GM19023 (cell line): ENCODE results near the gene ZC3H7A.
"Not testable (repeated sequence)": the region's sequence is repeated elsewhere in the genome, so short reads cannot be mapped to it uniquely, and the experiment has no call there.

Experiments
- ATAC-seq: cut with Tn5 transposase; IDR thresholded peaks from one replicate; pipeline ENCODE4 v1.9.1; 2021; ENCODE audit warnings: mild to moderate bottlenecking, moderate library complexity; ENCODE audit not compliant: unreplicated experiment

ZC3H7A gene, protein sequence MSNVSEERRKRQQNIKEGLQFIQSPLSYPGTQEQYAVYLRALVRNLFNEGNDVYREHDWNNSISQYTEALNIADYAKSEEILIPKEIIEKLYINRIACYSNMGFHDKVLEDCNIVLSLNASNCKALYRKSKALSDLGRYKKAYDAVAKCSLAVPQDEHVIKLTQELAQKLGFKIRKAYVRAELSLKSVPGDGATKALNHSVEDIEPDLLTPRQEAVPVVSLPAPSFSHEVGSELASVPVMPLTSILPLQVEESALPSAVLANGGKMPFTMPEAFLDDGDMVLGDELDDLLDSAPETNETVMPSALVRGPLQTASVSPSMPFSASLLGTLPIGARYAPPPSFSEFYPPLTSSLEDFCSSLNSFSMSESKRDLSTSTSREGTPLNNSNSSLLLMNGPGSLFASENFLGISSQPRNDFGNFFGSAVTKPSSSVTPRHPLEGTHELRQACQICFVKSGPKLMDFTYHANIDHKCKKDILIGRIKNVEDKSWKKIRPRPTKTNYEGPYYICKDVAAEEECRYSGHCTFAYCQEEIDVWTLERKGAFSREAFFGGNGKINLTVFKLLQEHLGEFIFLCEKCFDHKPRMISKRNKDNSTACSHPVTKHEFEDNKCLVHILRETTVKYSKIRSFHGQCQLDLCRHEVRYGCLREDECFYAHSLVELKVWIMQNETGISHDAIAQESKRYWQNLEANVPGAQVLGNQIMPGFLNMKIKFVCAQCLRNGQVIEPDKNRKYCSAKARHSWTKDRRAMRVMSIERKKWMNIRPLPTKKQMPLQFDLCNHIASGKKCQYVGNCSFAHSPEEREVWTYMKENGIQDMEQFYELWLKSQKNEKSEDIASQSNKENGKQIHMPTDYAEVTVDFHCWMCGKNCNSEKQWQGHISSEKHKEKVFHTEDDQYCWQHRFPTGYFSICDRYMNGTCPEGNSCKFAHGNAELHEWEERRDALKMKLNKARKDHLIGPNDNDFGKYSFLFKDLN

DNA sequence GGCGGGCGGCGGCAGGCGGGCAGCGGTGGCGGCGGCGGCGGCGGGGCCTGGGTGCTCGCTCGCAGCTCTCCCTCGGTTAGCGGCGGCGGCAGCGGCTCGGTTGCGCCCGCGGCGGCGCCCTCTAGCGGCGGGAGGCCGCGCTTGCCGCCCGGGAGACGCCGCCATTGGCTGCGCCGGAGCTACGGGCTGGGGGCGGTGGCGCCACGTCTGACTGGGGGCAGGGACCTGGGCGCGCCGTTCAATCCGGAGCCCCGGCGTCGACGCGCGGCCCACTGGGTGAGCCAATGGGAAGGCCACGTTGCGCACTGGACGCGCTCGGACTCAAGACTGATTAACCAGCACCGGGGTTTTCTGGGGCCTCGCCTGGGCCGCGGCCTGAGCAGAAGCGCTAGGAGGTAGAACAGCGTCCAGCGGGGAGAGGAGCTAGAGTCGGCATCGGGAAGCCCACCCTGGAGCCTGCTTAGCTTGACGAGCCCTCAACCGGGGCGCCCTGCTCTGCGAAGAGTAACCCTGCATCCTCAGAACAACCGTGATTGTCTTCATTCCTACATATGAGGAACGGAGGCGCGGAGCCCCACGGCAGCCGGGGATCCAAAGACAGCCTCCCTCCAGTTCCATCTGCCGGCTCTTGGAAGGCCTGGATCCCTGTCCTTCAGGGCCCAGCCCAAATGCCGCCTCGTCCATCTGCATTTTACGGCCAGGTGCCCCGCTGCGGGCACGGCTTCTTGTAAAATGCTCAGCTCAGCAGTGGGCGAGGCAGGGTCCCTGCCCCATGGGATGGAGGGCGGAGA, at the start of gene ZC3H7A:
TSS of gene ZC3H7A (minus strand) at position 93 of the 791 bp plus-strand sequence. CDS start 14,904 bp downstream, outside the sequence.
- ATAC-seq: peak; percentile 85

DNA sequence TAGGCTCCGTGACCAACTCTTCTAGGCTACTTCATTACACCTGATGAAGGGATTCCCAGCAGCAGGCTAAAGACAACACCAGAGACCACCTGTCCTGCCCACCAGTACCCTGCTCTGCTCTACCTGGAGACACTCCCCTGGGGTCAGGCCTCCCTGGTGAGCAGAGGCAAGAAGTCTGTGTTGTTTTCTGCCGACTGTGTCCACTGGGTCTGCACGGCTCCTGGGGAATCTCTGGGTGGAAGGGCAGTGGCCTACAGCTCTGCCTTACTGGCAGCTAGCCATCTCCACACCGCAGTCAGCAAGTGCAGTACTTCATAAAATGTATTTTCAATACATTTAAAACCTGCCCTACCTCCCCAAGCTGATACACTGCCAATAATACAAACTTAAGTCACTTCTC, 47.4 kb upstream of the ZC3H7A start:
- ATAC-seq: no peak

DNA sequence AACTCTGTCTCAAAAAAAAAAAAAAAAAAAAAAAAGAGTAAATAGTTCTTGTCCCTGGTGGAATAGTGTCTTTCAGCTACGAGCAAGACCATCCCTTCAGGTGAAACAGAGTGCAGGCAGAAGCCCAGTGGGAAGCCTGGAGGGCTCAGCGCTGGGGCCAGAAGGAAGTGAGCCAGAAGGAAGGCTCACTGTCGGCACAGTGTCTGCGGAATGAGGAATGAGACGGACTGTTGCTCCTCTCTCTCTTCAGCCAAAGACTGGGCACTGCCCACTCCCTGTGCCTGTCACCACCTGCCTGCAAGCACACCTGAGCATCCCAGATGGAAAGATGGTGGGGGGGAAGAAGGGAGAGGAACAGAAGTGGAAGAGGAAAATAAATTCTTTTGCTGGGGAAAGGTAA, 46.8 kb upstream of the ZC3H7A start:
- no peak for ATAC-seq

DNA sequence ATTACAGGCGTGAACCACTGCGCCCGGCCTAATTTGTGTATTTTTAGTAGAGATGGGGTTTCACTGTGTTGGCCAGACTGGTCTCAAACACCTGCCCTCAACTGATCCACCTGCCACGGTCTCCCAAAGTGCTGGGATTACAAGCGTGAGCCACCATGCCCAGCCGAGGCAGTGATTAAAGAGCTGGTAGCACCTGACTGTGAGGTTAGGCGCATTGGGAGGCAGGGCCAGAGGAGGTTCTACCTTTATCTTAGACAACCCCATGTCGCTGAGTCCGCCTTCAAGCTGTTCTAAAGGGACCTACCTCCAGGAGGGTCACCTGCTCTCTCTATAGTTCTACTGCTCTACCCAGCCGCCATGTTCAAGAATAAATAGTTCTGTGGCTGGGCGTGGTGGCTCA, 46.1 kb upstream of the ZC3H7A start:
- ATAC-seq: no peak

DNA sequence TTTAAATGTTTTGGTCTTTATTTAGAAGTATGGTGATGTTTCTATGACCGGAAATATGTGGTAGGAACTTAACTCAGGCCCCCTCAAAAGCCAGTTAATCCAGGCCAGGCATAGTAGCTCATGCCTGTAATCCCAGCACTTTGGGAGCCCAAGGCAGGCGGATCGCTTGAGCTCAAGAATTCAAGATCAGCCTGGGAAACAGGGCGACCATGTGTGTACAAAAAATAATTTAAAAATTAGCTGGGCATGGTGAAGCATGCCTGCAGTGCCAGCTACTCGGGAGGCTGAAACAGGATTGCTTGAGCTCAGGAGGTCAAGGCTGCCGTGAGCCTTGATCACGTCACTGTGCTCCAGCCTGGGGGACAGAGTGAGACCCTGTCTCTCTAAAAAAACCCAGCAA, 44.0 kb upstream of the ZC3H7A start:
- ATAC-seq: no peak

DNA sequence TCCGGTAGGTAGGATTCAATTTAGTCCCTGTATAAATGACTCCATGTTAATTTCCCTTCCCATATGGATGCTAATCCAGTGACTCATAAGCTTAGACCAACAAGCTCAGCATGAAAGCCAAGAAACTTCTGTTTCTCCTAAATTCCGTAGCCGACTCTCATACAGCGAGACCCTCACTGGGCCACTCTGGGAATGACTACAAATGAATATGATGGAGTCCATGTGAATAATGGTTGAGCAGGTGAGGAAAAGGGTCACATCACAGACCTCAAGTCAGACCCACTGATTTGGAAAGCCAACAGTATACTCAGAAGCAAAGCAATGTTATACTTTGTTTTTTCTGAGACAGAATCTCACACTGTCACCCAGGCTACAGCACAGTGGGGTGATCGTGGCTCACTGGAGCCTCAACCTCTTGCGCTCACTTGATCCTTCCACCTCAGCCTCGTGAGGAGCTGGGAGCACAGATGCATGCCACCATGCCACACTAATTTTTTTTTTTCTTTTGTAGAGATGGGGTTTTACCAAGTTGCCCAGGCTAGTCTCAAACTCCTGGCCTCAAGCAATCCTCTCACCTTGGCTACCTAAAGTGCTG, 39.7 kb upstream of the ZC3H7A start:
- no peak for ATAC-seq

DNA sequence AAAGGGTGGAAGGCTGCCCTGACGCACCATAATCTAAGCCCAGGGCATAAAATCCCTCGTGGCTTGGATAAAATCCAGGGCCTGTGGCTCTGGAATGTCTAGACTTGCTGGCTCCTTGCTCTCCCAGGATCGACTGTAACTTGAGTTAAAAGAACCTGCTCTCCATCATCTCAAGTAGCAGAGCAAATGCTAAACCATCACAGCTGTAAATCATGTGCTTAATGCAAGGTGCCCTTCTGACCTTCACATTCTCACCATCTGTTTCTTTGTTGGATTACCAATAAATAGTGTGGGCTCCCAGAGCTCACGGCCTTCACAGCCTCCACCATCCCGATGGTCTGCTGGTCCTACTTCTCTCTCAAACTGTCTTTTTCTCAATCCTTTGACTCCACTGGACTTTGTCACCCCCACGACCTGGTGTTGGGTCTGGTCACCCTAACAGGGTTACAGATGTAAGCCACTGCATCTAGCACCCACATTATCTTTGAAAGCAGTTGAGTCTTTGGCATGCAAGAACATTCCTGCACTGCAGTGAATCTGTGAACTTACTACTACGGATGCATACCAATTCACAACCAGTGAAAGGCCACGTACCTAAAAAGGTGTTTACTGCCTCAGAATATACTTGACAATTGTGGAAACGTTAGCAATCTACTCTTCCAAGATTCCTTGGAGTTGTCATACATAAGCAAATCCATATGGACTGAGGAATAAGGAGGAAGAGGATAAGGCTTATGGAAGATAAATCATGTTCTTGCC, 39.0 kb upstream of the ZC3H7A start:
- no peak for ATAC-seq

DNA sequence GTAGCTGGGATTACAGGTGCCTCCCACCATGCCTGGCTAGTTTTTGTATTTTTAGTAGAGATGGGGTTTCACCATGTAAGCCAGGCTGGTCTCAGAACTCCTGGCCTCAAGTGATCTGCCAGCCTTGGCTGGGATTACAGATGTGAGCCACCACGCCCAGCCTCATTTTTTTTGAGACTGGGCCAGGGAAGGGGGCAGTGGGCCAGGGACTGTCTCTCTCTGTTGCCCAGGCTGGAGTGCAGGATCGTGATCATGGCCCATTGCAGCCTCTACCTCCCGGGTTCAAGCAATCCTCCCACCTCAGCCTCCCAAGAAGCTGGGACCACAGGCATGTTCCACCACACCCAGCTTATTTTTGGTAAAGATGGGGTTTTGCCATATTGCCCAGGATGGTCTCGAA, 38.3 kb upstream of the ZC3H7A start:
- no peak for ATAC-seq

DNA sequence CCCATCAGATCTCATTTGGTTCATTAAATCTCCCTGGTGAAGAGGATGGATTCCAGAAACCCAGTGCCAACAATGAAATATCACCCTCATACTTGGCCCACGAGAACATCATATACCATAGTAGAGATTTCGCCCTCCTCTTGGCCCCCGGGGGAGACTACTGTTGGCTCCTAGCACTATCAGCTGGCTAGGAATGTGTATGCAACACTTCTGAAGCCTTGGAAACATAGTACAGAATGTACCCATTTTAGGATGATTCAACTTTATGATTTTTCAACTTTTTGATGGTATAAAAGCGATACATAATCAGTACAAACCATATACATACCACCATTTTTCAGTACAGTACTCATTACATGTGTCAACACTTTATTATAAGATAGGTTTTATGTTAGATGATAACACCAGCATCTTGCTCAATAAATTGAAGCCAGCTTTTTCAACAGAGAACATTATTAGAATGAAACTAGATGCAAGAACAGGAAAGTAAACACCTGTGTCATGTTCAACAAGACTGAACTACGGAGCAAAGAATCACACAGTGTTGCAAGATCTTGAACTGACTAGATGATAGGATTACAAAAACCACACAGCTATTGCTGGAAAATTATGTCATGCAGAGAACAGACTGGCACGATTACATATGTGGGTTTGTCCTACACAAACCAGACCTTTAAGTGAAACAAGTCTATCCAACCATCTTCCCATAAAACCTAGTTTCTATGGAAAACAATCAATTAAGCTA, 37.1 kb upstream of the ZC3H7A start:
- no peak for ATAC-seq

DNA sequence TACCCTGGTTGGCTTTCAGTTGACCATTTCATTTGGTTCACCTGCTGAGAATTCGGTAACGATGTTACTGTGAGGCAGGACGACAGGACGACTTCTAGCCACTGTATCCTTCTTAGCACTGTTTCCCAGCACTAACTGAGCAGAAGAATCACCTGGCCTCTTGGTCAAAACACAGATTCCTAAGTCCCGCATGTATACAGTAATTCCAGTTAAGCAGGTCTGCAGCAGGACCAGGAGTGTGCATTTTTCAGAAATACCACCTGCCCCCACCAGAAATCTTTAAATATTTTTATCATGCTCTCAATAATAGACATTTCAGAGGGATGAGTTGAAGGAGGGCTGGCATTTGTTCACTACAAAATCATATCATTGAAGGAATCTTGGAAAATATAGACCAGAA, 31.6 kb upstream of the ZC3H7A start:
- ATAC-seq: no peak

DNA sequence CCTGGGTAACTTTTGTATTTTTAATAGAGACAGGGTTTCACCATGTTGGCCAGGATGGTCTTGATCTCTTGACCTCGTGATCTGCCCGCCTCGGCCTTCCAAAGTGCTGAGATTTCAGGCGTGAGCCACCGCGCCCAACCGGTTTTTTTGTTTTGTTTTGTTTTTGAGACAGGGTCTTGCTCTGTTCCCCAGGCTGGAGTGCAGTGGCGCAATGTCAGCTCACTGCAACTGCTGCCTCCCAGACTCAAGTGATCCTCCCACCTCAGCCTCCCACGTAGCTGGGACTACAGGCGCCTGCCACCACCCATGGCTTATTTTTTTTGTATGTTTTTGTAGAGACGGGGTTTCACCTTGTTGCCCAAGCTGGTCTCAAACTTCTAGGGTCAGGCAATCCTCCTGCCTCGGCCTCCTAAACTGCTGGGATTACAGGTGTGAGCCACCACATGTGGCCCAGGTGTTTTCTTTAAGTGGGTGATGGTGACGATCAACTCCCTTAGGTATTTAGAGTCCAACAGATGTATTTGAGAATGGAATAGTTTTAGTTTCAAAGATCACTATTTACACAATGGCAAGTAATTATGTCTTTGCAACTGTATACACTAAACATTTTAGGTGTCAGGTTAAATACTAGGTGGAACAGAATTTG, 28.6 kb upstream of the ZC3H7A start:
- not testable (repeated sequence) for ATAC-seq

DNA sequence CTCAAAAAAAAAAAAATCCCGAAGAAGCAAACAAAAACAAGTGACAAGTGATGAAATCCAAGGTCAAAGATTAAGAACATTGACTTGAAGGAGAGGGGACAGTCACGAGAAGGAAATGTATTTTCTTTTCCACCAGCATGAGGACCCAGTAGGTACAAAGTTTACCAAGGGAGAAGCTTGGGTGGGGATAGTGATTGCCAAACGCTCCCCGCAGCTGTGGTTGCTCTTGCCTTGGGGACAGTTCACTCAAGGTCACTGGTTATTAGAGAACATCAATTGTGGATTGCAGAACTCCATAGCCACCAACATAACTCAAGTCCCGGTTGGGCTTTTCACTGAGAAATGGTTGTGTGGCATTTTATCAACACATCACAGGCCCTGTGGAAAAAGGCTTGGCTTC, 27.3 kb upstream of the ZC3H7A start:
- ATAC-seq: no peak

DNA sequence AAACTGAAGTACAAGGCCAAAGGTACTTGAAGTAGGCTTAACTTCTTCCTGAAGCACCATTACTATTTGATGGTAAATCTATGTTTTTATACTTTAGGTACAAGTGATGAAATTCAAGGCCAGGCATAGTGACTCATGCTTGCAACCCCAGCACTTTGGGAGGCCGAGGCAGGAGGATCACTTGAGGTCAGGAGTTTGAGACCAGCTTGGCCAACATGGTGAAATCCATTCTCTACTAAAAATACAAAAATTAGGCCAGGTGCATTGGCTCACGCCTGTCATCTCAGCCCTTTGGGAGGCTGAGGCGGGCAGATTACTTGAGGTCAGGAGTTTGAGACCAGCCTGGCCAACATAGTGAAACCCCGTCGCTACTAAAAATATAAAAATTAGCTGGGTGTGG, 26.6 kb upstream of the ZC3H7A start:
- ATAC-seq: not testable (repeated sequence)

DNA sequence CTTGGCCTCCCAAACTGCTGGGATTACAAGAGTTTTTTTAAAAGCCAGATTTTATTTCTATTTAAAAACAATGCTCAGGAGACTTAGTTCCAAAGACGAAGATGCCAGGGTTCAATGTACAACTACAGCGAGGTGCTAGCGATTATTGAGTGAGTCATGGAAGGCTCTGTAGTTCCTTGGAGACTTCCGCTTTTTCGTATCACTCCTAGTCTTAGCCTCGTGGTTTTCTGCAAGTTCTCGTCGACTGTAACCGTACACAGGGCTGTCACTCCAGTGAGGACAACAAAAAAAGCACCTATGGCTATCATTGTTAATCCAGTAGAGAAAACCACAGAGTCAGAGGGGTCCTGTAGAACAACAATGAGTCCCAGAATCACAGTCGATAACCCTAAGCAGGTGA, 22.7 kb upstream of the ZC3H7A start:
- ATAC-seq: no peak

DNA sequence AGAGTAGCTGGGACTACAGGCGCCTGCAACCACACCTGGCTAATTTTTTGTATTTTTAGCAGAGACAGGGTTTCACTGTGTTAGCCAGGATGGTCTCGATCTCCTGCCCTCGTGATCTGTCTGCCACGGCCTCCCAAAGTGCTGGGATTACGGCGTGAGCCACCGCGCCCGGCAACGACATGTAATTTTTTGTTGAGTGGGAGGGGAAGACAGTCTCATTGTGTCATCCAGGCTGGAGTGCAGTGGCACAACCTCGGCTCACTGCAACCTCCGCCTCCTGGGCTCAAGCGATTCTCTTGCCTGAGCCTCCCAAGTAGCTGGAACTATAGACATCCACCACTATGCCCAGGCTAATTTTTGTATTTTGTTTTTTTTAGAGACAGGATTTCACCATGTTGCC, 21.9 kb upstream of the ZC3H7A start:
- ATAC-seq: not testable (repeated sequence)

DNA sequence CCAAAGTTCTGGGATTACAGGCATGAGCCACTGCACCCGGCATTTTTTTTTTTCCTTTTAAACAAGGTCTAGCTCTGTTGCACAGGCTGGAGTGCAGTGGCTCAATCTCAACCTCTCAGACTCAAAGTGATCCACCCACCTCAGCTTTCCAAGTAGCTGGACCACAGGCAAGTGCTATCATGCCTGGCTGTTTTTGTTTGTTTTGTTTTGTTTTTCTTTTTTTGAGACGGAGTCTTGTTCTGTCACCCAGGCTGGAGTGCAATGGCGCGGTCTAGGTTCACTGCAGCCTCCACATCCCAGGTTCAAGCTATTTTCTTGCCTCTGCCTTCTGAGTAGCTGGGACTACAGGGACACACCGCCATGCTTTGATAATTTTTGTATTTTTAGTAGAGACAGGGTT, 19.1 kb upstream of the ZC3H7A start:
- no peak for ATAC-seq

DNA sequence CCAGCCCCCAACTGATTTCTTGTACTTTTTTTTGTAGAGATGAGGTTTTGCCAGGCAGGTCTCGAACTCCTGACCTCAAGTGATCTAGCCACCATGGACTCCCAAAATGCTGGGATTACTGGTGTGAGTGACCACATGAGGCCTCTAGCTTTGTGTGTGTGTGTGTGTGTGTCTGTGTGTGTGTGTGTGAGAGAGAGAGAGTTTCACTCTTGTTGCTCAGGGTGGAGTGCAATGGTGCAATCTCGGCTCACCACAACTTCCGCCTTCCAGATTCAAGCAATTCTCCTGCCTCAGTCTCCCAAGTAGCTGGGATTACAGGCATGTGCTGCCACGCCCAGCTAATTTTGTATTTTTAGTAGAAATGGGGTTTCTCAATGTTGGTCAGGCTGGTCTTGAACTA, 17.7 kb upstream of the ZC3H7A start:
- not testable (repeated sequence) for ATAC-seq

DNA sequence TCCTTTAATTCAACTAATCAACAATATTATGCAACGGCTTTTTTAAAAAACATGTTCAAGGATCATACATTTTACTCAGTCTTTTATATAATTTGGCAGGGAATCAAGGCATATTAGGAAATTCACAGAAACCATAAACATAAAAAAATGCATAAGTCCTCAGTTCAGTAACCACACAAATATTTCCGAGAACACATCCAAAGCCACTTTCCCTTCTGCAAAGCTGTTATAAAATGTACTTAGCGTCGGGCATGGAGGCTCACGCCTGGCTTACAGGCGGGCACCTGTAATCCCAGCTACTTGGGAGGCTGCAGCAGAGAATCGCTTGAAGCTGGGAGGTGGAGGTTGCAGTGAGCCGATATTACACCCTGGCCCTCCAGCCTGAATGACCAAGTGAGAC, 9.7 kb upstream of the ZC3H7A start:
- no peak for ATAC-seq

DNA sequence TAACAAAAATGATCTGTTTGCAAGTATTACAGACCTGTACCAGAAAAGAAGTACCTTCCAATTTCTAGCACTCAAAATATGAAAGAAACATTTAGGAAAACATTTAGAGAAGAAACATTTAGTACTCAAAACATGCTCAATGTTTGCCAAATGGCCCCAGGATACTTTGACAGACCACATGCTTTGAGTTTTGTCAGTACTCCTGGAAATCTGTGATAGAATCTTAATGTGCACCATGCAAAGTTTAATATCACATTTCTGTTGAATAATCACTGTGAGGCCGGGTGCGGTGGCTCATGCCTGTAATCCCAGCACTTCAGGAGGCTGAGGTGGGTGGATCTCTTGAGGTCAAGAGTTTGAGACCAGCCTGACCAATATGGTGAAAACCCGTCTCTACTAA, 8.5 kb upstream of the ZC3H7A start:
- ATAC-seq: no peak
